Measurements from ENCODE around the gene VWA7.
"Not testable (repeated sequence)": the region's sequence is repeated elsewhere in the genome, so short reads cannot be mapped to it uniquely, and the experiment has no call there.

Gene VWA7

GRCh38 chr6:31794294-31794865 lies 17.3 kb upstream of the VWA7 start:
- no peak for TF ChIP-seq CTCF (IDR thresholded peaks at IDR 0.05; ENCODE audit: low read depth, low read length, missing control alignments)
- Histone ChIP-seq H3K36me3 (replicated peaks) (peaks cover 23% of the 10 kb centered on the region), H3K27ac (peak overlapping the region; percentile 96), H3K4me3 (ENCODE audit: low read depth, low read length) (peak overlapping the region; percentile 90), H3K27me3 (replicated peaks) (no peaks in the 10 kb centered on the region)
- DNase-seq: peak; percentile 19
- in situ Hi-C loops (cut with HindIII; ENCODE audit: low pct_ligation_motif_present, low sequenced_read_pairs): no loop called here

GRCh38 chr6:31793927-31794245 lies 16.8 kb upstream of the VWA7 start:
- H3K27me3 ChIP-seq (replicated peaks); DNase-seq; in situ Hi-C loops (cut with HindIII; ENCODE audit: low pct_ligation_motif_present, low sequenced_read_pairs): not testable (repeated sequence)
- Histone ChIP-seq H3K27ac (peak overlapping the region; percentile 96), H3K4me3 (ENCODE audit: low read depth, low read length) (peak overlapping the region; percentile 90), H3K36me3 (replicated peaks) (peaks cover 25% of the 10 kb centered on the region)

GRCh38 chr6:31792761-31793171 lies 15.6 kb upstream of the VWA7 start:
- Histone ChIP-seq H3K27ac (peak overlapping the region; percentile 23), H3K4me3 (ENCODE audit: low read depth, low read length) (peak overlapping the region; percentile 15), H3K27me3 (replicated peaks) (no peaks in the 10 kb centered on the region), H3K36me3 (replicated peaks) (peaks cover 25% of the 10 kb centered on the region)
- in situ Hi-C loops (cut with HindIII; ENCODE audit: low pct_ligation_motif_present, low sequenced_read_pairs): no loop called here
- no peak for TF ChIP-seq CTCF (IDR thresholded peaks at IDR 0.05; ENCODE audit: low read depth, low read length, missing control alignments)
- peak; percentile 55 for DNase-seq

GRCh38 chr6:31792090-31792374 lies 14.9 kb upstream of the VWA7 start:
- in situ Hi-C loops (cut with HindIII; ENCODE audit: low pct_ligation_motif_present, low sequenced_read_pairs): no loop called here
- no peaks in the 10 kb centered on the region for H3K27me3 ChIP-seq (replicated peaks)
- H3K4me3 ChIP-seq (ENCODE audit: low read depth, low read length): no peak overlapping the region
- peaks cover 25% of the 10 kb centered on the region for H3K36me3 ChIP-seq (replicated peaks)
- DNase-seq: no peak
- H3K27ac ChIP-seq: no peak overlapping the region
- no peak for TF ChIP-seq CTCF (IDR thresholded peaks at IDR 0.05; ENCODE audit: low read depth, low read length, missing control alignments)

- in situ Hi-C loops (cut with HindIII; ENCODE audit: low pct_ligation_motif_present, low sequenced_read_pairs): no loop called here
- H3K27me3 ChIP-seq (replicated peaks): no peaks in the 10 kb centered on the region
- H3K36me3 ChIP-seq (replicated peaks): peaks cover 25% of the 10 kb centered on the region
- H3K4me3 ChIP-seq (ENCODE audit: low read depth, low read length): no peak overlapping the region
- peak; percentile 45 for DNase-seq
- no peak overlapping the region for H3K27ac ChIP-seq
- TF ChIP-seq CTCF (IDR thresholded peaks at IDR 0.05; ENCODE audit: low read depth, low read length, missing control alignments): peak; percentile 82
These were observed 14.4 kb upstream of the VWA7 start for GRCh38 chr6:31791324-31792089.

GRCh38 chr6:31785475-31785874 lies 8.3 kb upstream of the VWA7 start:
- in situ Hi-C loops (cut with HindIII; ENCODE audit: low pct_ligation_motif_present, low sequenced_read_pairs): no loop called here
- H3K36me3 ChIP-seq (replicated peaks): peaks cover 66% of the 10 kb centered on the region
- no peak for DNase-seq

More at GRCh38 chr6:31785475-31785874, 8.3 kb upstream of the VWA7 start:
- no peaks in the 10 kb centered on the region for H3K27me3 ChIP-seq (replicated peaks)
- no peak for TF ChIP-seq CTCF (IDR thresholded peaks at IDR 0.05; ENCODE audit: low read depth, low read length, missing control alignments)
- H3K27ac ChIP-seq: no peak overlapping the region
- no peak overlapping the region for H3K4me3 ChIP-seq (ENCODE audit: low read depth, low read length)

Data from brain microvascular endothelial cell (primary cell).